ENCODE measurements around the gene TUNAR.

The TUNAR gene

GRCh38 chr14:95931384-95931783, 54.8 kb downstream of the TUNAR start:
- DNase-seq (ENCODE audit: low spot score) = no peak
- TF ChIP-seq CTCF (IDR thresholded peaks at IDR 0.05; ENCODE audit: extremely low read depth, missing control alignments) = no peak

DNA sequence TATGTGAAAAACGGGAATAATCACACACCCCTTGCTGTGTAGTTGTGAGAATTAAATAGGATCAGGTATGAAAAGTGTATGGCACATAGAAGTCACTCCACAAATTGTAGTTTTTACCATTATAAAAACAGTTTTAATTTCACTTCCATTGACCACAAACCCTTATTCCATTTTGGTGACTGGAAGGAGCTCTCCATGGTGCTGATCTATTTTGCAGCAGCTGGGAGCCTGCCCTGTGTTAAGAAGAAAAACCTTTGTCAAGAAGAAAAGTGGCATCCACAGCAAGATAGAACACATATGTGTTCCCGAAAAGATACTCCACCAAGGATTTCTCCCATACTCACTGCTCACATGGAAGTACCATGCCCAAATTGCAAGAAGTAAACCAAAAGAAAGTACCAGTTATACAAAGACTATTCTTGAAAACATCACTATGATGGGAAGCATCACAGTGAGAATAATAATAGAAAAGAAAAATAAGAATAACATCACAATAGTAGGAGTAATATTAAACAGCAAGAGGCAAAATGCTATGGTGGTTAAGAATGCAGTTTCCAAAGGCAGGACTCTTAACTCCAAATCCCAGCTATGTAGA, 58.7 kb downstream of the TUNAR start:
- TF ChIP-seq CTCF (IDR thresholded peaks at IDR 0.05; ENCODE audit: extremely low read depth, missing control alignments) = no peak
- DNase-seq (ENCODE audit: low spot score) = no peak

DNA sequence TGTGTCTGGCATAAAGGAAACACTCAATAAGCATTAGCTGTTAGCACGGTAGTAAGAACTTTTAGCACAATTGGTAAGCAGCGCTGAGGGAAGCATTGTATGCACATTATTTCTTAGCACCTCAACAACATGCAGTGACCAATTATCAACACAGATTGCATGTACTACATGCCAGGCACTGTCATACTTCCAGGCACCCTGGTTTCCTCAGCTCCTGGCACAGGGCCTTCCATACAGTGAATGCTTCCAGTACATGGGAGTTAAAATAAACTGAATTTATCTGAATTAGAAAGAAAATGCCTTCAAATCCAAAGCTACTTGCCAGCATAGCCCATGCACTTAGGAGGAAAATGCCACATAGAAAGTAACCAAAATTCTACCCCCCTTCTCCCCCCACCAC, 59.4 kb downstream of the TUNAR start:
- no peak for TF ChIP-seq CTCF (IDR thresholded peaks at IDR 0.05; ENCODE audit: extremely low read depth, missing control alignments)
- DNase-seq (ENCODE audit: low spot score) = no peak

DNA sequence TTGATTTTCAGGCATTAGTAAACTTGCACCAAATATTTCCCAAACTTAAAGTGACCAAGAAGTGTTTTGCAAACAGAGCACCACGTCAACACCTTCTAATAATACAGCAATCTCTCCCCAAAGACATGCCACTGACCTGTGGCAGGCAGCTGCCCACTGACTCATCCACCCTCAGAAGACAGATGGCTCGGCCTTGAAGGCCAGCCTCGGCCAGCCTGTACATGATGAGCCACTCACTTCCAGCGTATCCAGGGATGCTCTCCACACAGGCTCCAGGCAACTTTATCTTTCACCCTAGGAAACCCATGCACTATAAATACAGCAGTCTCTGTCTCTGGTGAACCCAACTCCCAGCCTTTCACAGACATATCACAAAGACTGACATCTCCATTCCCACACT, 62.7 kb downstream of the TUNAR start:
- no peak for DNase-seq (ENCODE audit: low spot score)

DNA sequence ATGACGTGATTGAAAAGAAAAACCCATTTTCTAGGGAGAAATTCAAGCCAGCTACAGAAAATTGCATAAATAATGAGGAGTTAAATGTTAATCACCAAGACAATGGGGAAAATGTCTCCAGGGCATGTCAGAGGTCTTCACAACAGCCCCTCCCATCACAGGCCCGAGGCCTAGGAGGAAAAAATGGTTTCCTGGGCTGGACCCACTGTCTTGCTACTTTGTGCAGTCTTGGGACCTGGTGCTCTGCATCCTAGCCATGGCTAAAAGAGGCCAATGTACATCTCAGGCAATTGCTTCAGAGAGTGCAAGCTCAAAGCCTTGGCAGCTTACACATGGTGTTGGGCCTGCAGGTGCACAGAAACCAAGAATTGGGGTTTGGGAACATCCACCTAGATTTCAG, 65.3 kb downstream of the TUNAR start:
- no peak for DNase-seq (ENCODE audit: low spot score)
- no peak for TF ChIP-seq CTCF (IDR thresholded peaks at IDR 0.05; ENCODE audit: extremely low read depth, missing control alignments)

More for the DNA sequence above, 62.7 kb downstream of the TUNAR start:
- no peak for TF ChIP-seq CTCF (IDR thresholded peaks at IDR 0.05; ENCODE audit: extremely low read depth, missing control alignments)

GRCh38 chr14:95943699-95944098, 67.1 kb downstream of the TUNAR start:
- TF ChIP-seq CTCF (IDR thresholded peaks at IDR 0.05; ENCODE audit: extremely low read depth, missing control alignments) = no peak
- no peak for DNase-seq (ENCODE audit: low spot score)

- no peak for TF ChIP-seq CTCF (IDR thresholded peaks at IDR 0.05; ENCODE audit: extremely low read depth, missing control alignments)
- DNase-seq (ENCODE audit: low spot score) = no peak
Measured at GRCh38 chr14:95944462-95944861, 67.8 kb downstream of the TUNAR start.

Data from GM20000 (cell line).